ENCODE data around the gene PLEKHG5. TPM values are rescaled to one million over a fixed set of nuclear protein-coding genes. Genes with fewer than 3 reads are reported as not detected.
A peak's percentile ranks its signal among the peaks of the same experiment; 100 is the strongest.
"Not testable (repeated sequence)": the region's sequence is repeated elsewhere in the genome, so short reads cannot be mapped to it uniquely, and the experiment has no call there.

PLEKHG5 gene
- total RNA-seq, 1 donor from 2014 or later, result 1.9 TPM

DNA sequence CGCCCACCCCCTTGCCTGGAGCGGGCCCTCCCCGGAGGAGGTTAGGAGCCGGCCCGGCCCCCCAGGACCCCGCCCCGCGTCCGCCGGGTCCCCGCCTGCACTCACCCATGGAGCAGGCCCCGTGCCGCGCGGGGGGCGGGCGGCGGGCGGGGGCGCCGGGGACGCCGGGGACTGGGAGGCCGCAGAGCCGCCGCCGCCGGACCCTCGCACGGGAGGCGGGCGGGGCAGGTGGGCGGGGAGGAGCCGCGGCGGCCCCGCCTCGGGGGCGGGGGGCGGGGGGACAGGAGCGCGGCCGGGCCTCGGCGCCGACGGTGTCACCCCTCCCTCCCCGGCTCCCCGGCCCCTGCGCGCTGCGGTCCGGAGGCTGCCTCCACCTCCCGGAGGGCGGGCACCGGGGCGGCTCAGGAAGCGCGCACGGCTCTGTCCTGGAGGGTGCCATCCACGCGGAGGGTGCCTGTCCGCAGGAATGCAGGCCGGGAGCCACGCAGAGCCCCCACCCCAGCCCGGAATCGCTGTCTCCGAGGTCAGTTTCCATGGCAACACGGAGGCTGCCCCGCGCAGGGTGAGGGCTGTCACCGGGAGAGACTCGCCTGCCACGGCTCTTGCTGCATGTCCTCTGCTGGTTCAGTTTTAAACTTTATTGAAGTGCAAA, 5.9 kb upstream of the PLEKHG5 start:
- Mint-ChIP-seq H3K27me3 (peaks cover 28% of the 10 kb centered on the region), H3K36me3 (ENCODE audit: low read depth) (no peaks in the 10 kb centered on the region), H3K27ac (no peak overlapping the region), H3K4me3 (peak overlapping the region; percentile 71), H3K4me1 (peaks cover 5% of the 10 kb centered on the region), H3K9me3 (no peaks in the 10 kb centered on the region)
- DNase-seq, result peak; percentile 86
- intact Hi-C loops (cut with micrococcal nuclease), result no loop called here

DNA sequence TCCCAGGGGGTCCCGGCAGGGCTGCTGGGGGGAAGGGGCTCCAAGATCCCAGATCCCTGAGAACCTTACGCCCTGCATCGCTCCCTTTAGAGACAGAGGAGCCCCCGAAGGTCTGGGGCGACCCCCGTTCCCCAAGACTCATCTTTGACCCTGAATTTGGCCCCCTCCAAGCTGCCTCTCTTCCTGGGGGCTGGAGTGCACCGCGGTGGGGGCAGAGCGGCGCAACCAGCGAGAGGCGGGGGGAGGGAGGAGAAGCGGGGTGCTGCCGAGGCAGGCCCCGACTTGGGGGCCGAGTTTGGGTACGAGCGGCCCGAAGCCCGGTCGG, 5.4 kb upstream of the PLEKHG5 start:
- peak overlapping the region; percentile 41 for H3K4me3 Mint-ChIP-seq
- DNase-seq, result no peak
- H3K27ac Mint-ChIP-seq, result no peak overlapping the region
- H3K36me3 Mint-ChIP-seq (ENCODE audit: low read depth), result no peaks in the 10 kb centered on the region
- intact Hi-C loops (cut with micrococcal nuclease), result no loop called here
- no peaks in the 10 kb centered on the region for H3K9me3 Mint-ChIP-seq
- peaks cover 6% of the 10 kb centered on the region for H3K4me1 Mint-ChIP-seq
- peaks cover 28% of the 10 kb centered on the region for H3K27me3 Mint-ChIP-seq

DNA sequence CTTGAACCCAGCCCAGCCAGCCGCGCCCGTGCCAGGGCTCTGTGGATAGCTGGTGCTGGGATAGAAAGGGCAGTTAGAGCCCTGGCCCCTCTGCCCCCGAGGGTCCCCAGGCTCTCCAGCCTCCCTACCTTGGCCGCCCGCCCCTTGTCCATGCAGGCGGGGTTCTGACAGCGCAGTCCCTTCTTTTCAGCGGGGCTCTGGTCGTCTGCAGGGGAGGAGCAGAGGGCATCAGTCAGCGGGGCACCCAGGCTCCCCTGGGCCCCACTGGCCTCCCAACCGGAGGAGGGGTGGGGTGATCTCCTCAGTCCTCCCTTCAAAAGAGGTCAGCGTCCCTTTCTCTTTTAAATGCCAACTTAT, 4.9 kb upstream of the PLEKHG5 start:
- peak overlapping the region; percentile 41 for H3K4me3 Mint-ChIP-seq

DNA sequence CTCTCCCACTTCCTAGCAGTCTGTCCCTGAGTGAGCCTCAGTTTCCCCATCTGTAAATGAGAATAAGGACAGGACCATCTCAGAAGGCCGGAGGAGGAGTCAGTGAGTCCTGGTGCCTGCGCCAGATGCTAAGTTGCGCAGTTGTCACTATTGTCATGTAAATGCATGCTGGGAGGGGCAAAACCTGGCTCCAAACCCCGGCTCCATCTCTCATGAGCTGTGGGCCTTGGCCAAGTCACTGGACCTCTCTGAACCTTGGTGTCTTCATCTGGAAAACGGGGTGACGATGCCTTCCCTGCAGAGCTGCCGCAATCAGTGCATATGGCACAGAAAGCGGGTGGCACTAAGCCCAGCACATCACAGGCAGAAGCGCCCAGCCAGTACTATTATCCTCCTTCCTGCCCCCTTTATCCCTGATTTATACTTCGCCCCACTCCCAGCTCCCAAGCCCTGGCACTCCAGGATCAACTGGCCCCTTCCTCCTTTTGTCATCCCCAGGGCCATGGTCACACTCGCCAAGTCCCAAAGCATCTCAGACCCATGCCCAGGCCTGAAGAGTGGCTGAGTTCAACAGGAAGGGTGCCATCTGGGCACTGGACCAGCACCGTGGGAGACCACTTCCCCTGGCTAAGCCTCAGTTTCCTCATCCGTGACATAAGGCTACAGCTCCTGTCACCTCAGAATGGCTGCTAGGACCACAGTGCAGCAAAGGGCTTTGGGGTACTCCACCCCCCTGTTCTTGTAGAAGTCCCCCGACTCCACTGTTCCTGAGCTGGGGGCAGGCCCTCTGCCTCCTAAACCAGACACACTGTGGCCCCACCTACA, 4.3 kb upstream of the PLEKHG5 start:
- Mint-ChIP-seq H3K4me1 (peaks cover 14% of the 10 kb centered on the region), H3K27ac (no peak overlapping the region), H3K36me3 (ENCODE audit: low read depth) (no peaks in the 10 kb centered on the region), H3K27me3 (peaks cover 24% of the 10 kb centered on the region), H3K4me3 (no peak overlapping the region), H3K9me3 (no peaks in the 10 kb centered on the region)
- intact Hi-C loops (cut with micrococcal nuclease), result no loop called here
- DNase-seq, result no peak

More for the DNA sequence above, 4.9 kb upstream of the PLEKHG5 start:
- no peaks in the 10 kb centered on the region for H3K9me3 Mint-ChIP-seq
- DNase-seq, result no peak
- H3K27me3 Mint-ChIP-seq, result peaks cover 28% of the 10 kb centered on the region
- intact Hi-C loops (cut with micrococcal nuclease), result no loop called here
- no peak overlapping the region for H3K27ac Mint-ChIP-seq
- H3K36me3 Mint-ChIP-seq (ENCODE audit: low read depth), result no peaks in the 10 kb centered on the region
- peaks cover 11% of the 10 kb centered on the region for H3K4me1 Mint-ChIP-seq

DNA sequence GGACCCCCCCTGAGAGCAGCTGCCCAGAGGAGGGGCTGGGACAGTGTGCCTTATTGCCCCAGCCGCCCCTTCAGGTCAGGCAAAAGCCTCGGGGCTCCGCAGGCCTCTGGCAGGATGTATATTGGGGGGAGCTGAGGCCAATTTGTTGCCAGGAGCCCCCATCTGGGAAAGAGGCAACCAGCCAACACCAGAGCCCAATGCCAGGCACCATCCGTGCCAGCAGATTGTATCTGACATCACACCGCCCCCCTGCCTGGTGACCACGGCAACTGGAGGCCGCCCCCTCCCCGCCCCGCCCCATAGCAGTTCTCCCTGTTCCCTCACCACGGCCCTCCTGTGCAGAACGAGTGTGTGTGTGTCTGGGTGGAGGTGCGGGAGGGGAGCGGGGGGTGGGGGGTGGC, 3.6 kb upstream of the PLEKHG5 start:
- H3K4me1 Mint-ChIP-seq, result peaks cover 14% of the 10 kb centered on the region
- H3K36me3 Mint-ChIP-seq (ENCODE audit: low read depth), result no peaks in the 10 kb centered on the region
- H3K9me3 Mint-ChIP-seq, result no peaks in the 10 kb centered on the region
- no peak for DNase-seq
- no peak overlapping the region for H3K4me3 Mint-ChIP-seq
- H3K27me3 Mint-ChIP-seq, result peaks cover 24% of the 10 kb centered on the region
- H3K27ac Mint-ChIP-seq, result no peak overlapping the region
- intact Hi-C loops (cut with micrococcal nuclease), result no loop called here

DNA sequence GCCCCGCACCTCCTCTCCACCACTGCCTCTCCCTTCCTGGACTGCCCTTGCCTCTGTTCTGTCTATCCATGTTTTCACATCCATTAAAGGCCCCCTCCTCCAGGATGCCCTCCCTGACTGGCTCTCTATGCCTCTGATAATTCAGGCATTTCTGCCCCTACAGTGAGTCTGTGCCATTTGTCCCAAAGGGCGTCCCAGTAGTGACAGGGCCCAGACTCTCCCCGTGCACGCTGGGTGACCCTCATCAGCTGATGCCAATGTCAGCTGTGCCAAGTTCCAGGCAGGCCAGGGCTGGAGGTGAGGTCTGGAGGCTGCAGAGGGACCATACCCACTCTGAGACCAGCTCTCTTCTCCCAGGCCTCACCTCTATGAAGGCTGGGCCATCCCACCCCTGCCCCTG, 3.2 kb upstream of the PLEKHG5 start:
- H3K4me1 Mint-ChIP-seq, result peaks cover 14% of the 10 kb centered on the region
- H3K27me3 Mint-ChIP-seq, result peaks cover 24% of the 10 kb centered on the region
- DNase-seq, result no peak
- no peak overlapping the region for H3K4me3 Mint-ChIP-seq
- H3K36me3 Mint-ChIP-seq (ENCODE audit: low read depth), result no peaks in the 10 kb centered on the region
- intact Hi-C loops (cut with micrococcal nuclease), result loop anchor here (5.0 kb wide), 1 partner anchor 58 kb away; the partner anchor contains the start of gene NOL9
- H3K9me3 Mint-ChIP-seq, result no peaks in the 10 kb centered on the region
- H3K27ac Mint-ChIP-seq, result peak overlapping the region; percentile 4

DNA sequence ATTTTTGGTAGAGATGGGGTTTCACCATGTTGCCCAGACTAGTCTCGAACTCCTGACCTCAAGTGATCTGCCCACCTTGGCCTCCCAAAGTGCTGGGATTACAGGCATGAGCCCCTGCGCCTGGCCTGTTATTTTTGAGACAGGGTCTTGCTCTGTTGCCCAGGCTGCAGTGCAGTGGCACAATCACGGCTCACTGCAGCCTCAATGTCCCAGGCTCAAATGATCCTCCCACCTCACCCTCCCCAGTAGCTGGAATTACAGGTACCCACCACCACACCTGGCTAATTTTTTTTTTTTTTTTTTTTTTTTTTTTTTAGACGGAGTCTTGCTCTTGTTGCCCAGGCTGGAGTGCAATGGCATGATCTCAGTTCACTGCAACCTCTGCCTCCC, 2.4 kb upstream of the PLEKHG5 start:
- H3K36me3 Mint-ChIP-seq (ENCODE audit: low read depth); H3K4me3 Mint-ChIP-seq; H3K27ac Mint-ChIP-seq; H3K9me3 Mint-ChIP-seq; DNase-seq: not testable (repeated sequence)
- peaks cover 14% of the 10 kb centered on the region for H3K4me1 Mint-ChIP-seq
- peaks cover 21% of the 10 kb centered on the region for H3K27me3 Mint-ChIP-seq
- intact Hi-C loops (cut with micrococcal nuclease), result loop anchor here (5.0 kb wide), 1 partner anchor 58 kb away; the partner anchor contains the start of gene NOL9

DNA sequence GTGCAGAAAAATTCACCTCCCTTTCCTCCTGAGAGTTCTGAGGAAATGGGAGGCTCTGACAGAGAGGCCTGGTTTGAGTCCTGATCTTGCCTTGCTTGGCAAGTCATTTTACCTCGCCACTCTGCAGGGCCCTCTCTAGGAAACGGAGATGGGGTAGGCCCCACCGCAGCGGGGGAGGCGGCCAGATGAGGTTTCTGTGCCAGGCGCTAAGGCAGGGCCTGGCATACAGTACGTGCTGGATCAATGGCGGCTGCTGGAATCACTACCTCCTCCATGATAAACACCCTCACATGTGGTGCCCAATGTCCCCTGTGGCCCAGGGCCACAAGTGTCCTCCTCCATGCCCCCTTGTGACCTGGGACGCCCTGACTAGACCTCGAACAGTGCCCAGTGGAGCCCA, 499 bp upstream of the PLEKHG5 start:
- Mint-ChIP-seq H3K4me1 (peaks cover 14% of the 10 kb centered on the region), H3K4me3 (peak overlapping the region; percentile 81), H3K27ac (peak overlapping the region; percentile 84), H3K36me3 (ENCODE audit: low read depth) (no peaks in the 10 kb centered on the region), H3K9me3 (no peaks in the 10 kb centered on the region), H3K27me3 (peaks cover 12% of the 10 kb centered on the region)
- intact Hi-C loops (cut with micrococcal nuclease), result loop anchor here (5.0 kb wide), 1 partner anchor 60 kb away; the partner anchor contains the start of gene NOL9
- no peak for DNase-seq

DNA sequence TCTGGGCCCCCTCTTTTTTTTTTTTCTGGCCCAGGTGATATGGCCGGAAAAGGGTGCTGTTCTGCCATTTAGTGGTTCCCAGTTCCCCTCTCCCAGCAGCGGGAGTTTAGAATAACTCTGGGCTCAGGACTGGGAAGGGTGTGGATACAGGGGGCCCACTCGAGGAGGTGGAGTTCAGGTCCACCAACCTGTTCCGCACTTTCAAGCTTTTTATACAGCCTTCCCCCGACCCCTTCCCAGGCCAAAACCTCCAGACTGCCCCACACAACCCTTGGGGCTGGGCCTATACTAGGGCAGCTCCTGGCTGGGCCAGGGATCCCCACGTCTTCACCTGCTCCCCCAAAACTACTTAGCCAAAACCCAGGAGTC, 402 bp downstream of the PLEKHG5 start:
- intact Hi-C loops (cut with micrococcal nuclease), result loop anchor here (5.0 kb wide), 1 partner anchor 61 kb away; the partner anchor contains the start of gene NOL9
- Mint-ChIP-seq H3K36me3 (ENCODE audit: low read depth) (no peaks in the 10 kb centered on the region), H3K4me1 (peaks cover 20% of the 10 kb centered on the region), H3K27me3 (peaks cover 13% of the 10 kb centered on the region), H3K4me3 (peak overlapping the region; percentile 81), H3K9me3 (no peaks in the 10 kb centered on the region), H3K27ac (peak overlapping the region; percentile 84)
- no peak for DNase-seq

DNA sequence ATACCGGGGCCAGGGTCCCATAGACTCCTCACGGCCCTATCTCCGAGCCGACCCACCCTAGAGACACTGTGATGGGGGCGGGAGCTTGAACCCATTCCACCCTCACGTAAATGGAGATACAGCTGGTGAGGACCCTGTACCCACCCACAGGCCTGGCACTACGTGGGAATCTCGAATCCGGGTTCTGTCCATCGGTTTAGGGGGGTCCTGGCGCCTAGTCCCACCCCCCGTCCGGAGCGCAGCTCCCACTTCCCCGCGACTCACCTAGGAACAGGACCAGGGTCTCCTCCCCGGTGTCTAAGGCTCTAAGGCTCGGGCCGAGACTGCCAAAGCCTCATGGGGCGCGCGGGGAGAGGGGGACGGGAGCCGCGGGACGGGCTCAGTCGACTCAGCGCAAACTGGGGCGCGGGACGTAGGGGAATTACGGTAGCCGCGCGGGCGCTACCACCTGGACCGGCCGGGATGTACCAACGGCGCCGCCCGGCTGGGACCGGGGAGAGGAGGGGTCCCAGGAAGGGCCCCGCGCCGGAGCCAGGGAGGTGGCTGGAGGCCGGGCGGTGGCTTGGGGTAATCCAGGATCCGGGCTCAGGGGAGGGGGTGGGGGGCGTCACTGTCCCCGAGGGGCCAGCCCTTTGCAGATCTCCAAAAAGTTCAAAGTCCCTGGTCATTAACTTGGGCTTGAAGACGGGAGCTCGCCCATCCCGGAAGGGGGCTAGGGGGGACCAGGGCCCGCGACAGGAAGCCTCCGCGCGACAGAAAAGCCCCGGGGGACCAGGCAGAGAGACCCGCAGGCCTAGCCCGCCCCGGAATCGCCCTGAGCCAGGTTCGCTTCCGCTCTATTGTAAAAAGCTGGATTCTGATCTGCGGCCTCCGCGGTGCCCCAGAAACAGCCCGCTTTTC, 1.0 kb downstream of the PLEKHG5 start:
- H3K27ac Mint-ChIP-seq, result peak overlapping the region; percentile 84
- H3K4me3 Mint-ChIP-seq, result peak overlapping the region; percentile 81
- peaks cover 20% of the 10 kb centered on the region for H3K4me1 Mint-ChIP-seq
- no peaks in the 10 kb centered on the region for H3K36me3 Mint-ChIP-seq (ENCODE audit: low read depth)
- intact Hi-C loops (cut with micrococcal nuclease), result loop anchor here (1.0 to 5.0 kb wide), 2 partner anchors 62 to 156 kb away; partner anchors contain the start of gene NOL9
- no peaks in the 10 kb centered on the region for H3K9me3 Mint-ChIP-seq
- DNase-seq, result peak; percentile 90
- peaks cover 12% of the 10 kb centered on the region for H3K27me3 Mint-ChIP-seq

DNA sequence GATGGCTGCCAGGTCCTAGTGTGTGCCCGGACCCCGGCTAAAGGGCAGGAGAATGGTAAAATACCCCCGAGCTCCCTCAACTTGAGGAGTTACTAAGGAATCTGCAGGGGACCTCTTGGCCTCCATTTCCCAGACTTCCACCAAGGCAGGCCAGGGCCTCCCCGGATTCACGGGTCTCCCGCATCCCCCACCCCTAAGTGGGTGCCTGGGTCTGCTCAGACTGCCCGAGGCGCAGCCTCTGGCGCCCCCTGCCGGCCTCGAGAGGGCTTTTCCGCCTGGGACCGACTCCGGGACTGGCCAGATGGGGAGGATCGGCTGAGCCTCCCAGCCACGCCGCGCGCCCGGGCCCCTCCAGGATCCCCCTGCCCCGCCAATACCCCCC, 1.7 kb downstream of the PLEKHG5 start:
- Mint-ChIP-seq H3K4me3 (peak overlapping the region; percentile 81), H3K27ac (peak overlapping the region; percentile 83), H3K9me3 (no peaks in the 10 kb centered on the region), H3K4me1 (peaks cover 20% of the 10 kb centered on the region), H3K36me3 (ENCODE audit: low read depth) (no peaks in the 10 kb centered on the region), H3K27me3 (peaks cover 13% of the 10 kb centered on the region)
- DNase-seq, result peak; percentile 95
- intact Hi-C loops (cut with micrococcal nuclease), result loop anchor here (1.0 to 5.0 kb wide), 3 partner anchors 63 to 242 kb away; partner anchors contain the start of gene NOL9

DNA sequence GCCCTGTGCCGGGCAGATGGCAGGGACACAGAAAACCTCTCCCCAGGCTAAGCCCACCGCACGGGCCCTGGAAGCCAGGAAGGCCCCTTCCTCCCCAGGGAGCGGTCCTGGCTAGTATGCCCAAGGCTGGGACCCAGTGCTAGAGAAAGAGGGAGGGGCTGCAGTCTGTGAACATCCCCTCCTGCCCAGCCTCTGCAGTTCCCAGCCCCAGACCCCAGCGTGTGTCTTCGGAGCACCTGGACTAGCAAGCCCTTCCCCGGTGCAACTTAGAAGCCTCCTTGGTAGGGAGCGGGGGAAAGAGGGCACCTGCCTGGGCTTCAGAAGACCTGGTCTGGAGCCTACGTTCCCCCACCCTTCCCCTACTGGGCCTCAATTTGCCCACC, 2.1 kb downstream of the PLEKHG5 start:
- Mint-ChIP-seq H3K4me1 (peaks cover 18% of the 10 kb centered on the region), H3K27ac (no peak overlapping the region), H3K9me3 (no peaks in the 10 kb centered on the region), H3K4me3 (peak overlapping the region; percentile 81), H3K36me3 (ENCODE audit: low read depth) (no peaks in the 10 kb centered on the region), H3K27me3 (peaks cover 17% of the 10 kb centered on the region)
- DNase-seq, result no peak
- intact Hi-C loops (cut with micrococcal nuclease), result loop anchor here (5.0 kb wide), 1 partner anchor 242 kb away; no protein-coding TSS in a partner anchor

DNA sequence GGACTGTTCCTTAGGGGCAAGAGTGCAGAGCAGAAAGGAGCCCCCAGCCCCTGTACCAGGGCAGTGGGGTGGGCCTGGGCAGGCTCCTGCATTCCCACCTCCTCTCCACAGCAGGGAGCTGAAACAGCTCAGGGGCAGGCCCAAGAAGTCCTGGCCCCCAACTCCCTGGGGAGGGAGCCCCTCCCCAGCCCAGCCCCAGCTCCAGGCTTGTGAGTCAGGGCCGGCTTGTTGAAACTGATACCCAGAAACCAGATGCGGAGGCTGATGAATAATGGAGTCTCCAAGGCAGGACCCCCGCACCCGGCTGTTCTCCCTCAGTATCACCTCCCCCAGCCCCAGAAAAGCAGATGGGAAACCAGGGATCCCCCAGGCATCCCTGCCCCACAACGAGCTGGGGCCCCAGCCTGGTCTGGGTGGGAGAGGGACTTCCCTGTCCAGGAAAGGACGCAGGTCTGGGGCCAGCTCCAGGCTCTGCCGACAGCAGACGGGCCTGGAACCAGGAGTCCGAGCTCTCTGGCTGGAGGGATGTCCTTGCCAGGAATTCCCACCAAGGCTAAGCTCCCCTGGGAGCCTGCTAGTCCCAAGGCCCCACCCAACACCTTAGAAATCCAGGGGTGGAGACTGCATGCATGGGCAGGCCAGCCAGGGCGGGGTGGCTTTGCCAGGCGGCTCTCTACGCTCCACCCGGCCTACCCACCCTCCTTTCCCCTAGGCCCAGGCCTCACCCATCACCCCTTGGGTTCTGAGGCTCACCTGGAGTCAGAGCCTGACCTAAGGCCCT, 2.7 kb downstream of the PLEKHG5 start:
- H3K27me3 Mint-ChIP-seq, result peaks cover 21% of the 10 kb centered on the region
- no peak for DNase-seq
- H3K36me3 Mint-ChIP-seq (ENCODE audit: low read depth), result no peaks in the 10 kb centered on the region
- intact Hi-C loops (cut with micrococcal nuclease), result loop anchor here (5.0 kb wide), 1 partner anchor 241 kb away; no protein-coding TSS in a partner anchor
- H3K9me3 Mint-ChIP-seq, result no peaks in the 10 kb centered on the region
- H3K4me1 Mint-ChIP-seq, result peaks cover 18% of the 10 kb centered on the region
- no peak overlapping the region for H3K27ac Mint-ChIP-seq
- no peak overlapping the region for H3K4me3 Mint-ChIP-seq

Measured in activated CD4-positive, alpha-beta T cell treated with anti-CD3 and anti-CD28 coated beads, Interleukin-2, amount 10 ng/mL, durations not matched to agents 24 days and 14 days (primary cell).